ENCODE data around the gene ANKFY1. TPM values are rescaled to one million over a fixed set of nuclear protein-coding genes. Genes with fewer than 3 reads are reported as not detected.
A peak's percentile ranks its signal among the peaks of the same experiment; 100 is the strongest.

The ANKFY1 gene
- total RNA-seq, 4 donors from 2014 or later = 43.3 to 49.8 (median 46.7) TPM

DNA sequence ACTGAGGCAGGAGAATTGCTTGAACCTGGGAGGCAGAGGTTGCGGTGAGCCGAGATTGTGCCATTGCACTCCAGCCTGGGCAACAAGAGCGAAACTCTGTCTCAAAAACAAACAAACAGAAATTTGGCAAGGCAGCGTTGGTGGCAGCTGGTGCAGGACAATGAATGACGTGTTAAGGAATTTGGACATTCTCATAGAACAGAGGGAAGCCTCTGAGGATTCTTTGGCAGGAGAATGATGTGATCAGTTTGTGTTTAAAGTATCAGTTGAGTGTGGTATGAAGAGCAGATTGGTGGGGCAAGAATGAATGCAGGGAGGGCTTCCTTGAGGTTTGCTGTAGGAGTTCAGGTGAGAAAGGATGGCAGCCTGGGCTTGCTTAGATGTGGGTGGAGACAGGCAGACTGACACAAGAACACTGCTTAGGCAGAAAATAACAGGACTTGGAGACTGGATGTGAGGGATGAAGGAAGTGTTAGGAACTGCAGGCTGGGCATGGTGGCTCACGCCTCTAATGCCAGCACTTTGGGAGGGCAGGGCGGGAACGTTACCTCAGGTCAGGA lies 115.9 kb downstream of the ANKFY1 start:
- TF ChIP-seq POLR2A (IDR thresholded peaks at IDR 0.05) (no peak), EP300 (IDR thresholded peaks at IDR 0.05) (no peak)
- TF ChIP-seq, protein P1, sequence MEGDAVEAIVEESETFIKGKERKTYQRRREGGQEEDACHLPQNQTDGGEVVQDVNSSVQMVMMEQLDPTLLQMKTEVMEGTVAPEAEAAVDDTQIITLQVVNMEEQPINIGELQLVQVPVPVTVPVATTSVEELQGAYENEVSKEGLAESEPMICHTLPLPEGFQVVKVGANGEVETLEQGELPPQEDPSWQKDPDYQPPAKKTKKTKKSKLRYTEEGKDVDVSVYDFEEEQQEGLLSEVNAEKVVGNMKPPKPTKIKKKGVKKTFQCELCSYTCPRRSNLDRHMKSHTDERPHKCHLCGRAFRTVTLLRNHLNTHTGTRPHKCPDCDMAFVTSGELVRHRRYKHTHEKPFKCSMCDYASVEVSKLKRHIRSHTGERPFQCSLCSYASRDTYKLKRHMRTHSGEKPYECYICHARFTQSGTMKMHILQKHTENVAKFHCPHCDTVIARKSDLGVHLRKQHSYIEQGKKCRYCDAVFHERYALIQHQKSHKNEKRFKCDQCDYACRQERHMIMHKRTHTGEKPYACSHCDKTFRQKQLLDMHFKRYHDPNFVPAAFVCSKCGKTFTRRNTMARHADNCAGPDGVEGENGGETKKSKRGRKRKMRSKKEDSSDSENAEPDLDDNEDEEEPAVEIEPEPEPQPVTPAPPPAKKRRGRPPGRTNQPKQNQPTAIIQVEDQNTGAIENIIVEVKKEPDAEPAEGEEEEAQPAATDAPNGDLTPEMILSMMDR (IDR thresholded peaks at IDR 0.05) = no peak
- H3K4me1 ChIP-seq = peaks cover 0 to 11% (median 8%) of the 10 kb centered on the region in 4 donors
- 85 to 86% methylated on average over 8 of the region's 8 CpGs for WGBS, 2 donors
- H3K4me3 ChIP-seq = no peak overlapping the region
- H3K9me3 ChIP-seq = no peaks in the 10 kb centered on the region
- H3K27me3 ChIP-seq = no peaks in the 10 kb centered on the region
- no peak overlapping the region for H3K27ac ChIP-seq
- DNase-seq (ENCODE audit: low spot score in 2 of 2) = no peak
- peaks cover 0 to 28% (median under 1%) of the 10 kb centered on the region in 3 donors for H3K36me3 ChIP-seq

DNA sequence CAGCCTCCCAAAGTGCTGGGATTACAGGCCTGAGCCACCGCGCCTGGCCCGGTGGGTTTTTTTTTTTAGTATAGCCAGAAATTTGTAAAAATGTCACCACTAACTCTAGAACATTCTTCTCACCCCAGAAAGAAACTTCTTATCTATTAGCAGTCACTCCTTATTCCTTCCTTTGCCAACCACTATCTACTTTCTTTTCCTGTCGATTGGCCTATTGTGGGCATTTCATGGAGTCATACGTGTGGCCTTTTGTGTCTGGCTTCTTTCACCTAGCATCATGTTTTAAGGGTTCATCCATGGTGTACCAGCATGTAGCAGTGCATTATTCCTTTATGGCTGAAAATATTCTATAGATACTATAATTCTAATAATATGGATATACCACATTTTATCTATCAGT lies 117.1 kb downstream of the ANKFY1 start:
- Histone ChIP-seq H3K27ac (no peak overlapping the region), H3K4me1 (peaks cover 2 to 16% (median 12%) of the 10 kb centered on the region in 4 donors), H3K27me3 (no peaks in the 10 kb centered on the region), H3K9me3 (no peaks in the 10 kb centered on the region), H3K4me3 (no peak overlapping the region), H3K36me3 (peaks cover 0 to 17% (median 0%) of the 10 kb centered on the region in 3 donors)
- 72 to 84% methylated on average over 5 of the region's 5 CpGs for WGBS, 2 donors
- TF ChIP-seq, protein P1 (IDR thresholded peaks at IDR 0.05) = no peak
- DNase-seq (ENCODE audit: low spot score in 2 of 2) = no peak

DNA sequence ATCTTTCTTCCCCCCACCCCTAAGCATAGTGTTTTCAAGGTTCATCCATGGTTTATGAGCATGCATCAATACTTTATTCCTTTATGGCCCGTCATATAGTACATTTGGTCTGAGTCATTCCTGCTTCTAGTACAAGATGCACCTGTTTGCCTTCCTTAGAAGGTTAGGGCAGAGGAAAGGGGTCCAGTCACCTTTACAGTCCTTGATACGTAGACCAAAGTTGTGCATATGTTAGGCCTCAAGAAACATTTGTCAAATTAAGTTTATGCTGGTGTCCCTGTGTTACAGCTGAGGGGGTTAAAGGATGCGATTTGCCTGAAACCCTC lies 119.4 kb downstream of the ANKFY1 start:
- Histone ChIP-seq H3K9me3 (no peaks in the 10 kb centered on the region), H3K27me3 (no peaks in the 10 kb centered on the region), H3K4me3 (peak overlapping the region; percentile 83 to 99 (median 88)), H3K4me1 (peaks cover 6 to 38% (median 34%) of the 10 kb centered on the region in 4 donors), H3K27ac (peak overlapping the region; percentile 99 to 100 (median 100)), H3K36me3 (peaks cover 0 to 6% (median 0%) of the 10 kb centered on the region in 3 donors)
- WGBS, 2 donors = 57 to 68% methylated on average over 3 of the region's 3 CpGs
- DNase-seq (ENCODE audit: low spot score in 2 of 2) = no peak
- TF ChIP-seq POLR2A (IDR thresholded peaks at IDR 0.05) = no peak
- TF ChIP-seq, protein P1 (IDR thresholded peaks at IDR 0.05) = no peak
- no peak for TF ChIP-seq EP300 (IDR thresholded peaks at IDR 0.05)

DNA sequence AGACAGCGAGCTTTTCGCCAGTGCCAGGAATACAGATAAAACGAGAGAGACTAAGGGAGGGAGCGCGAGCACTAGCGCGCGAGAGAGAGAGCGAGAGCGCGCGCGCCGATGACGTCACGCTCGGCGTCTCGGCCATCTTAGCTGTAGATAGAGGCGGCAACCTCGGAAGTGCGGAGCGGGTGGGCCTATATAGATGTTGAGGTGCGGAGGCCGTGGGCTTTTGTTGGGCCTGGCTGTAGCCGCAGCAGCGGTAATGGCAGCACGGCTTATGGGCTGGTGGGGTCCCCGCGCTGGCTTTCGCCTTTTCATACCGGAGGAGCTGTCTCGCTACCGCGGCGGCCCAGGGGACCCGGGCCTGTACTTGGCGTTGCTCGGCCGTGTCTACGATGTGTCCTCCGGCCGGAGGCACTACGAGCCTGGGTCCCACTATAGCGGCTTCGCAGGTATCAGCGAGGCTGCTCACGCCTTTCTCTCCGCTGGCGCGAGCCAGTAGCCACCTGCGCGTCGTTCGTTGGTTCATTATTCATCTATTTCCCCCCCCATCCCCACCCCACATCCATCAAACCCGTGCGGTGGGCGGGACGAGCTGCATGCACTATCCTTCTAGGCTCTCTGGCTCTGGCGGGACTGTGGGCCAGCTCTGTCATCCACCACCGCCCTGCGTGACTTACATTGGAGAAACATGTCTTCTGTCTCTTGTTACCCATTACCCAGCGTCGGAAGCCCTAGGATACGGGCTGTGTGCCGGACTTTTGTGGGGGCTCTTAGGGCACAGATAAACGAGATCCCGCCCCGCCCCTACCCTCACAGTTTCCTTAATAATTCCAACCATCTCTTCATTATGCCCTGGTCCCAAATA lies 120.0 kb downstream of the ANKFY1 start:
- no peaks in the 10 kb centered on the region for H3K9me3 ChIP-seq
- peak overlapping the region; percentile 83 to 99 (median 88) for H3K4me3 ChIP-seq
- peaks cover 6 to 44% (median 35%) of the 10 kb centered on the region in 4 donors for H3K4me1 ChIP-seq
- TF ChIP-seq, protein P1 (IDR thresholded peaks at IDR 0.05) = peak in 2 of 5 experiments; percentile 20 to 35
- TF ChIP-seq EP300 (IDR thresholded peaks at IDR 0.05) (peak in 1 of 2 donors; percentile 86), POLR2A (IDR thresholded peaks at IDR 0.05) (peak; percentile 52 to 71)
- peak overlapping the region; percentile 99 to 100 (median 100) for H3K27ac ChIP-seq
- WGBS, 2 donors = 1% methylated on average over 56 to 68 of the region's 69 CpGs
- H3K27me3 ChIP-seq = no peaks in the 10 kb centered on the region
- peaks cover 0 to 6% (median 0%) of the 10 kb centered on the region in 3 donors for H3K36me3 ChIP-seq
- DNase-seq (ENCODE audit: low spot score in 2 of 2) = peak; percentile 85 to 86

Measured in tibial nerve (tissue), 4 donors.